HG02938 (cell line): ENCODE data around the gene RRAGB.
A peak's percentile ranks its signal among the peaks of the same experiment; 100 is the strongest.
"Not testable (repeated sequence)": the region's sequence is repeated elsewhere in the genome, so short reads cannot be mapped to it uniquely, and the experiment has no call there.

Experiments
- ATAC-seq: cut with Tn5 transposase; IDR thresholded peaks from one replicate; pipeline ENCODE4 v1.9.1; 2021; ENCODE audit warnings: mild to moderate bottlenecking, moderate library complexity; ENCODE audit not compliant: unreplicated experiment

RRAGB gene

GRCh38 chrX:55717521-55718497 lies at the start of gene RRAGB:
Gene RRAGB, plus strand, starts transcription at chrX:55717749. Its CDS starts 579 bp downstream, at chrX:55718328.
- peak; percentile 90 for ATAC-seq

GRCh38 chrX:55668084-55668483 lies 49.5 kb upstream of the RRAGB start:
- ATAC-seq = no peak

GRCh38 chrX:55688579-55688978 lies 29.0 kb upstream of the RRAGB start:
- ATAC-seq = not testable (repeated sequence)

- no peak for ATAC-seq
These were observed 22.1 kb upstream of the RRAGB start for GRCh38 chrX:55695227-55696018.

- no peak for ATAC-seq
These were observed 20.2 kb upstream of the RRAGB start for GRCh38 chrX:55697381-55697780.

GRCh38 chrX:55702671-55703070 lies 14.9 kb upstream of the RRAGB start:
- no peak for ATAC-seq

GRCh38 chrX:55703436-55703835 lies 14.1 kb upstream of the RRAGB start:
- not testable (repeated sequence) for ATAC-seq

GRCh38 chrX:55705066-55705465 lies 12.5 kb upstream of the RRAGB start:
- not testable (repeated sequence) for ATAC-seq

GRCh38 chrX:55709735-55710134 lies 7.8 kb upstream of the RRAGB start:
- no peak for ATAC-seq

- no peak for ATAC-seq
These were observed 6.8 kb upstream of the RRAGB start for GRCh38 chrX:55710701-55711100.

- no peak for ATAC-seq
These were observed 3.9 kb upstream of the RRAGB start for GRCh38 chrX:55713631-55714030.

GRCh38 chrX:55714161-55714560 lies 3.4 kb upstream of the RRAGB start:
- no peak for ATAC-seq

- ATAC-seq = no peak
These were observed 1.7 kb upstream of the RRAGB start for GRCh38 chrX:55715847-55716246.

GRCh38 chrX:55716937-55717336 lies 612 bp upstream of the RRAGB start:
- ATAC-seq = no peak

- no peak for ATAC-seq
These were observed 14.3 kb downstream of the RRAGB start for GRCh38 chrX:55731826-55732225.

GRCh38 chrX:55738969-55739368 lies 21.4 kb downstream of the RRAGB start:
- ATAC-seq = no peak

- ATAC-seq = no peak
These were observed 25.1 kb downstream of the RRAGB start for GRCh38 chrX:55742649-55743048.

GRCh38 chrX:55748463-55748862 lies 30.9 kb downstream of the RRAGB start:
- not testable (repeated sequence) for ATAC-seq

GRCh38 chrX:55750256-55750655 lies 32.7 kb downstream of the RRAGB start:
- ATAC-seq = no peak

GRCh38 chrX:55754861-55755294 lies 37.3 kb downstream of the RRAGB start:
- ATAC-seq = peak; percentile 93

GRCh38 chrX:55758033-55758432 lies 40.5 kb downstream of the RRAGB start:
- no peak for ATAC-seq

GRCh38 chrX:55759478-55759877 lies 41.9 kb downstream of the RRAGB start:
- ATAC-seq = no peak
